ENCODE results near the gene MZT2A.
A peak's percentile ranks its signal among the peaks of the same experiment; 100 is the strongest.
"Not testable (repeated sequence)": the region's sequence is repeated elsewhere in the genome, so short reads cannot be mapped to it uniquely, and the experiment has no call there.

MZT2A gene

GRCh38 chr2:131473266-131473665, 18.9 kb downstream of the MZT2A start:
- H3K9me3 Mint-ChIP-seq; H3K4me3 Mint-ChIP-seq; H3K27me3 Mint-ChIP-seq; DNase-seq; H3K36me3 Mint-ChIP-seq (ENCODE audit: low read depth); ATAC-seq; H3K4me1 Mint-ChIP-seq; H3K27ac Mint-ChIP-seq: not testable (repeated sequence)

- H3K4me1 Mint-ChIP-seq; ATAC-seq; H3K4me3 Mint-ChIP-seq; H3K27ac Mint-ChIP-seq; DNase-seq; H3K27me3 Mint-ChIP-seq; H3K36me3 Mint-ChIP-seq (ENCODE audit: low read depth); H3K9me3 Mint-ChIP-seq: not testable (repeated sequence)
Observed at GRCh38 chr2:131471624-131472023, 20.6 kb downstream of the MZT2A start.

GRCh38 chr2:131470944-131471343, 21.3 kb downstream of the MZT2A start:
- ATAC-seq; H3K36me3 Mint-ChIP-seq (ENCODE audit: low read depth); H3K9me3 Mint-ChIP-seq; H3K4me1 Mint-ChIP-seq; H3K4me3 Mint-ChIP-seq; DNase-seq; H3K27ac Mint-ChIP-seq; H3K27me3 Mint-ChIP-seq: not testable (repeated sequence)

- H3K27ac Mint-ChIP-seq; H3K27me3 Mint-ChIP-seq; DNase-seq; H3K9me3 Mint-ChIP-seq; ATAC-seq; H3K4me1 Mint-ChIP-seq; H3K4me3 Mint-ChIP-seq; H3K36me3 Mint-ChIP-seq (ENCODE audit: low read depth): not testable (repeated sequence)
Observed at GRCh38 chr2:131467722-131468121, 24.5 kb downstream of the MZT2A start.

GRCh38 chr2:131454914-131455313, 37.3 kb downstream of the MZT2A start:
- ATAC-seq; H3K27ac Mint-ChIP-seq; H3K4me1 Mint-ChIP-seq; H3K4me3 Mint-ChIP-seq; H3K36me3 Mint-ChIP-seq (ENCODE audit: low read depth); H3K9me3 Mint-ChIP-seq; DNase-seq: not testable (repeated sequence)
- H3K27me3 Mint-ChIP-seq: peaks cover 22% of the 10 kb centered on the region

GRCh38 chr2:131451265-131451949, 40.8 kb downstream of the MZT2A start:
- ATAC-seq, DNase-seq, H3K9me3 Mint-ChIP-seq: not testable (repeated sequence)

GRCh38 chr2:131447981-131448380, 44.2 kb downstream of the MZT2A start:
- H3K9me3 Mint-ChIP-seq; H3K27me3 Mint-ChIP-seq; H3K36me3 Mint-ChIP-seq (ENCODE audit: low read depth); DNase-seq; H3K27ac Mint-ChIP-seq; H3K4me3 Mint-ChIP-seq; ATAC-seq; H3K4me1 Mint-ChIP-seq: not testable (repeated sequence)

More at GRCh38 chr2:131451265-131451949, 40.8 kb downstream of the MZT2A start:
- H3K4me3 Mint-ChIP-seq; H3K36me3 Mint-ChIP-seq (ENCODE audit: low read depth); H3K27ac Mint-ChIP-seq; H3K4me1 Mint-ChIP-seq: not testable (repeated sequence)
- H3K27me3 Mint-ChIP-seq: peaks cover 12% of the 10 kb centered on the region

- DNase-seq: no peak
- ATAC-seq: no peak
- H3K4me3 Mint-ChIP-seq: no peak overlapping the region
- H3K36me3 Mint-ChIP-seq (ENCODE audit: low read depth): no peaks in the 10 kb centered on the region
- no peaks in the 10 kb centered on the region for H3K9me3 Mint-ChIP-seq
- H3K27ac Mint-ChIP-seq: no peak overlapping the region
- H3K27me3 Mint-ChIP-seq: peaks cover 12% of the 10 kb centered on the region
- H3K4me1 Mint-ChIP-seq: peaks cover 6% of the 10 kb centered on the region
Observed at GRCh38 chr2:131445896-131446295, 46.3 kb downstream of the MZT2A start.

GRCh38 chr2:131445515-131445797, 46.7 kb downstream of the MZT2A start:
- H3K4me3 Mint-ChIP-seq; H3K36me3 Mint-ChIP-seq (ENCODE audit: low read depth); DNase-seq; H3K9me3 Mint-ChIP-seq; ATAC-seq; H3K27ac Mint-ChIP-seq: not testable (repeated sequence)
- H3K4me1 Mint-ChIP-seq: peaks cover 10% of the 10 kb centered on the region
- H3K27me3 Mint-ChIP-seq: peaks cover 12% of the 10 kb centered on the region

GRCh38 chr2:131444736-131445514, 47.3 kb downstream of the MZT2A start:
- not testable (repeated sequence) for H3K9me3 Mint-ChIP-seq; H3K36me3 Mint-ChIP-seq (ENCODE audit: low read depth); H3K27me3 Mint-ChIP-seq; DNase-seq; H3K27ac Mint-ChIP-seq; ATAC-seq; H3K4me3 Mint-ChIP-seq
- peaks cover 11% of the 10 kb centered on the region for H3K4me1 Mint-ChIP-seq

- Mint-ChIP-seq H3K4me3 (peak overlapping the region; percentile 4), H3K4me1 (peaks cover 11% of the 10 kb centered on the region), H3K27ac (peak overlapping the region; percentile 72)
- H3K36me3 Mint-ChIP-seq (ENCODE audit: low read depth); H3K9me3 Mint-ChIP-seq; H3K27me3 Mint-ChIP-seq; DNase-seq: not testable (repeated sequence)
- peak; percentile 90 for ATAC-seq
Observed at GRCh38 chr2:131440742-131441468, 51.3 kb downstream of the MZT2A start.

Measured in activated naive CD8-positive, alpha-beta T cell treated with anti-CD3 and anti-CD28 coated beads, Interleukin-2, amount 50 U/mL, for 24 hours (primary cell).